GM12878 (cell line): Measurements from ENCODE around the gene CERCAM. TPM values are rescaled to one million over a fixed set of nuclear protein-coding genes. Genes with fewer than 3 reads are reported as not detected.

Experiments
- ATAC-seq: fragments of 200-7000 bp; cut with Tn5 transposase; 3 replicates; pipeline ENCODE4 v1.9.1; 2020; ENCODE audit warnings: mild to moderate bottlenecking, moderate library complexity
- BruUV-seq: library from RNA; stranded (reverse); fragments of 400-500 nt; replicated peaks from 2 replicates; lab custom pipeline; 2021; lab: Mats Ljungman, UMichigan
- CTCF ChIA-PET: fragments of 300-600 bp; sonication (Branson Sonifier 250); formaldehyde crosslinking; extraction: SDS; loops from one replicate; lab custom pipeline; 2021; ENCODE audit warnings: inconsistent platforms; lab: Yijun Ruan, JAX
- POLR2A ChIA-PET: fragments of 350-600 bp; formaldehyde crosslinking; extraction: SDS; loops from one replicate; lab custom pipeline; 2021; ENCODE audit warnings: inconsistent platforms; lab: Charles Lee
- RAD21 ChIA-PET: fragments of 300-600 bp; sonication (Branson Sonifier 250); formaldehyde crosslinking; loops from one replicate; lab custom pipeline; 2023; ENCODE audit warnings: antibody characterized with exemption; ENCODE audit not compliant: unreplicated experiment; lab: Charles Lee
- SMC1A ChIA-PET: fragments of 300-600 bp; sonication (Branson Sonifier 250); formaldehyde crosslinking; loops from one replicate; lab custom pipeline; 2023; ENCODE audit not compliant: unreplicated experiment, uncharacterized antibody; lab: Charles Lee
- DNase-seq: peaks from one replicate; pipeline ENCODE4 v3.0.0-alpha.2; 2011; ENCODE audit warnings: low read depth, low spot score
- FAIRE-seq: peaks from 3 replicates; lab custom pipeline; 2011; peaks lifted over from hg19 to GRCh38; lab: Jason Lieb, UNC
- H2AFZ ChIP-seq: 2 replicates; pipeline ENCODE4 v1.6.0; 2011; ENCODE audit warnings: low read depth, low read length, control low read depth; ENCODE audit not compliant: control insufficient read depth
- H3K27ac ChIP-seq: 2 replicates; pipeline ENCODE4 v1.5.1; 2011; ENCODE audit warnings: control low read depth; ENCODE audit not compliant: control insufficient read depth, insufficient read depth
- H3K27me3 ChIP-seq, 2 experiments: replicated peaks in 1 of 2; 2 replicates each; pipeline versions ENCODE4 v1.6.0 to v1.6.1; 2011; ENCODE audit warnings: low read length in 1 of 2; ENCODE audit not compliant: control insufficient read depth in 2 of 2, insufficient read depth in 2 of 2
- H3K36me3 ChIP-seq, 2 experiments: 2 replicates each; pipeline ENCODE4 v1.5.1; 2011; ENCODE audit warnings: low read length in 1 of 2; ENCODE audit not compliant: control insufficient read depth in 2 of 2, insufficient read depth in 2 of 2
- H3K4me1 ChIP-seq: 2 replicates; pipeline ENCODE4 v1.6.1; 2011; ENCODE audit warnings: mild to moderate bottlenecking, low read length, moderate library complexity, mixed read lengths; ENCODE audit not compliant: control insufficient read depth, insufficient read depth
- H3K4me2 ChIP-seq: 2 replicates; pipeline ENCODE4 v1.6.0; 2011; ENCODE audit warnings: control low read depth; ENCODE audit not compliant: control insufficient read depth, insufficient read depth
- H3K4me3 ChIP-seq: fragments of 200-600 bp; sonication (generic); 2 replicates; pipeline ENCODE4 v1.5.1; 2016
- H3K79me2 ChIP-seq: 2 replicates; pipeline ENCODE4 v1.6.0; 2011; ENCODE audit warnings: low read length; ENCODE audit not compliant: control insufficient read depth, insufficient read depth
- H3K9ac ChIP-seq: 2 replicates; pipeline ENCODE4 v1.8.0; 2011; ENCODE audit warnings: low read length, control low read depth, mixed read lengths; ENCODE audit not compliant: control insufficient read depth, insufficient read depth
- H3K9me3 ChIP-seq: replicated peaks from 3 replicates; pipeline ENCODE4 v1.5.1; 2011; ENCODE audit warnings: mild to moderate bottlenecking, low read length; ENCODE audit not compliant: control insufficient read depth, insufficient read depth
- H4K20me1 ChIP-seq: 2 replicates; pipeline ENCODE4 v1.6.0; 2011; ENCODE audit not compliant: control insufficient read depth, insufficient read depth
- CEBPZ ChIP-seq: fragments of 150-350 bp; IDR thresholded peaks from 2 replicates; pipeline ENCODE4 v1.6.1; 2016; ENCODE audit warnings: low read depth, low read length
- GATAD2B ChIP-seq: fragments of 450-650 bp; conservative IDR thresholded peaks from 2 replicates; pipeline ENCODE4 v1.6.1; 2017; ENCODE audit warnings: low read depth, mild to moderate bottlenecking, moderate library complexity
- HSF1 ChIP-seq: fragments of 150-350 bp; IDR thresholded peaks from 2 replicates; pipeline ENCODE4 v1.6.1; 2014; ENCODE audit warnings: mild to moderate bottlenecking, low read depth, low read length
- IRF3 ChIP-seq: fragments of 450-650 bp; IDR thresholded peaks from 2 replicates; pipeline ENCODE4 v1.6.1; 2014; ENCODE audit warnings: mild to moderate bottlenecking
- NR2C1 ChIP-seq: fragments of 450-650 bp; IDR thresholded peaks from 2 replicates; pipeline ENCODE4 v1.6.1; 2017; ENCODE audit warnings: antibody characterized with exemption, mild to moderate bottlenecking, moderate library complexity
- WGBS: methylation state at CpG from one replicate; pipeline ENCODE4 v1.1.6; 2016; ENCODE audit warnings: low lambda C conversion rate; ENCODE audit not compliant: insufficient replicate concordance, insufficient coverage; ENCODE audit errors: missing lambda C conversion rate; 5-methylcytosine and 5-hydroxymethylcytosine counted together
- in situ Hi-C: fragments of 300-500 bp; cut with MboI; formaldehyde crosslinking; loops from 9 replicates; pipeline ENCODE4 v1.14.3; 2018; ENCODE audit warnings: mixed read lengths
- intact Hi-C: fragments of 100-400 bp; cut with micrococcal nuclease; formaldehyde crosslinking; loops from one replicate; pipeline ENCODE4 v1.14.2; 2022; ENCODE audit not compliant: unreplicated experiment
- polyA plus RNA-seq, 11 experiments: library from polyadenylated mRNA; depleted of rRNA in 4 of 11; unstranded in 6 of 11; stranded (reverse) in 5 of 11; fragments of >200 nt; fragmentation: Nextera tagmentation in 4 of 11; fragmentation: Illumina TruSeq in 1 of 11; extraction: Ambion mirVana in 4 of 11; extraction: Trizol in 1 of 11; gene quantifications; 1 replicate in 1 of 11; 2 replicates in 10 of 11; pipeline versions ENCODE4 v1.2.1 to v1.2.3, GENCODE V29; 2011 to 2016; ENCODE audit warnings: inconsistent platforms in 2 of 11, missing spikeins in 2 of 11, low read depth in 1 of 11
- total RNA-seq, 4 experiments: library from RNA; depleted of rRNA in 3 of 4; stranded (reverse); fragments of >200 nt in 3 of 4; fragmentation: Illumina TruSeq in 1 of 4; extraction: Trizol in 1 of 4; gene quantifications; 2 replicates each; pipeline versions ENCODE4 v1.2.1 to v1.2.3, GENCODE V29; 2013 to 2021

Gene CERCAM
- total and polyA plus RNA-seq, 10 of the 15 experiments (the other 5 are each of a cell fraction or from before 2014, with no cell fraction given) = 0.05 to 6.7 (median 0.71) TPM

GRCh38 chr9:128393145-128393775 lies 27.4 kb upstream of the CERCAM start:
- TF ChIP-seq NR2C1 (no peak), CEBPZ (no peak), GATAD2B (no peak), HSF1 (no peak), IRF3 (no peak)
- ChIA-PET SMC1A (no interaction called here), RAD21 (no interaction called here), CTCF (no interaction called here), POLR2A (no interaction called here)
- ATAC-seq (no peak), DNase-seq (no peak), FAIRE-seq (no peak)
- H3K27ac ChIP-seq = no peak overlapping the region
- H3K9ac ChIP-seq = no peak overlapping the region
- BruUV-seq = no TSS peak
- in situ Hi-C loops = no loop called here
- no peak overlapping the region for H2AFZ ChIP-seq
- no peak overlapping the region for H3K4me3 ChIP-seq
- no peak overlapping the region for H3K4me2 ChIP-seq
- H3K4me1 ChIP-seq = no peaks in the 10 kb centered on the region
- H4K20me1 ChIP-seq = no peaks in the 10 kb centered on the region
- intact Hi-C loops = no loop called here
- peaks cover 2 to 13% of the 10 kb centered on the region in 2 experiments; a peak in 3 of 4 replicates for H3K36me3 ChIP-seq
- H3K79me2 ChIP-seq = no peaks in the 10 kb centered on the region
- no peaks in the 10 kb centered on the region; a peak in 1 of 4 replicates for H3K27me3 ChIP-seq
- no peaks in the 10 kb centered on the region for H3K9me3 ChIP-seq
- WGBS = over 99% methylated on average over 29 of the region's 56 CpGs
